HG03432 (cell line): ENCODE measurements around the gene RAVER1.
"Not testable (repeated sequence)": the region's sequence is repeated elsewhere in the genome, so short reads cannot be mapped to it uniquely, and the experiment has no call there.

Experiments used
- ATAC-seq: cut with Tn5 transposase; IDR thresholded peaks from one replicate; pipeline ENCODE4 v1.9.1; 2021; ENCODE audit warnings: mild to moderate bottlenecking, moderate library complexity; ENCODE audit not compliant: unreplicated experiment

Gene RAVER1

GRCh38 chr19:10291554-10292205 lies 41.6 kb downstream of the RAVER1 start:
- ATAC-seq, result no peak

GRCh38 chr19:10290876-10291553 lies 42.3 kb downstream of the RAVER1 start:
- ATAC-seq, result no peak

- ATAC-seq, result no peak
Observed at GRCh38 chr19:10290357-10290875, 42.9 kb downstream of the RAVER1 start.

GRCh38 chr19:10289836-10290356 lies 43.4 kb downstream of the RAVER1 start, which contains the start of gene ICAM5:
Gene ICAM5, plus strand, starts transcription at chr19:10289952. Its CDS starts 92 bp downstream, at chr19:10290044.
- no peak for ATAC-seq

- ATAC-seq, result no peak
Observed at GRCh38 chr19:10289167-10289835, 44.0 kb downstream of the RAVER1 start.

- no peak for ATAC-seq
Observed at GRCh38 chr19:10288662-10289166, 44.6 kb downstream of the RAVER1 start.

- ATAC-seq, result peak; percentile 32
Observed at GRCh38 chr19:10286803-10287737, 46.3 kb downstream of the RAVER1 start, which contains the start of gene ICAM4. Gene ICAM4, plus strand, starts transcription at chr19:10286955. Its CDS starts 58 bp downstream, at chr19:10287013.

GRCh38 chr19:10285393-10285792 lies 47.9 kb downstream of the RAVER1 start:
- no peak for ATAC-seq

- no peak for ATAC-seq
Observed at GRCh38 chr19:10284960-10285278, 48.4 kb downstream of the RAVER1 start.

- no peak for ATAC-seq
Observed at GRCh38 chr19:10284065-10284959, 49.0 kb downstream of the RAVER1 start.

- ATAC-seq, result no peak
Observed at GRCh38 chr19:10283301-10284064, 49.8 kb downstream of the RAVER1 start.

GRCh38 chr19:10282043-10282442 lies 51.3 kb downstream of the RAVER1 start:
- ATAC-seq, result not testable (repeated sequence)

- no peak for ATAC-seq
Observed at GRCh38 chr19:10279737-10280442, 53.4 kb downstream of the RAVER1 start.

GRCh38 chr19:10278935-10279334 lies 54.4 kb downstream of the RAVER1 start:
- ATAC-seq, result no peak

GRCh38 chr19:10277795-10278589 lies 55.3 kb downstream of the RAVER1 start:
- ATAC-seq, result no peak

GRCh38 chr19:10274589-10274988 lies 58.7 kb downstream of the RAVER1 start:
- no peak for ATAC-seq

GRCh38 chr19:10271543-10272086 lies 61.7 kb downstream of the RAVER1 start:
- no peak for ATAC-seq
